A549 (cell line): ENCODE measurements around the gene RALA. TPM values are rescaled to one million over a fixed set of nuclear protein-coding genes. Genes with fewer than 3 reads are reported as not detected.

Experiments used
- ATAC-seq, 2 experiments: fragments of 200-7000 bp in 1 of 2; fragments of >200 bp in 1 of 2; cut with Nextera tagmentation in 1 of 2; cut with Tn5 transposase in 1 of 2; 3 replicates each; pipeline versions ENCODE4 v1.8.0 to v1.9.1; 2018 to 2020; ENCODE audit warnings: mild to moderate bottlenecking in 1 of 2, moderate library complexity in 1 of 2
- CTCF ChIA-PET: fragments of 300-600 bp; sonication (Branson Sonifier 250); formaldehyde crosslinking; extraction: SDS; loops from one replicate; lab custom pipeline; 2021; ENCODE audit warnings: antibody characterized with exemption, inconsistent platforms; lab: Yijun Ruan, JAX
- POLR2A ChIA-PET: fragments of 350-600 bp; formaldehyde crosslinking; extraction: SDS; loops from one replicate; lab custom pipeline; 2021; ENCODE audit warnings: antibody characterized with exemption, inconsistent platforms; lab: Yijun Ruan, JAX
- DNase-seq, 2 experiments: peaks; one replicate each; pipeline versions ENCODE4 v3.0.0 to v3.0.0-alpha.2; 2011 to 2016; ENCODE audit warnings: low read depth in 1 of 2, low spot score in 1 of 2
- FAIRE-seq: peaks from 2 replicates; lab custom pipeline; 2011; peaks lifted over from hg19 to GRCh38; lab: Jason Lieb, UNC
- H3K27ac ChIP-seq, 2 experiments: fragments of >200 bp; sonication (Bioruptor Twin); formaldehyde crosslinking; 3 replicates each; pipeline ENCODE4 v1.5.1; 2016 to 2017
- H3K4me1 ChIP-seq: fragments of >200 bp; sonication (Bioruptor Twin); formaldehyde crosslinking; 3 replicates; pipeline ENCODE4 v1.6.1; 2016
- H3K4me2 ChIP-seq: fragments of >200 bp; sonication (Bioruptor Twin); formaldehyde crosslinking; 3 replicates; pipeline ENCODE4 v1.6.1; 2016
- H3K4me3 ChIP-seq: fragments of >200 bp; sonication (Bioruptor Twin); formaldehyde crosslinking; 3 replicates; pipeline ENCODE4 v1.5.1; 2016
- H3K9me3 ChIP-seq: fragments of >200 bp; sonication (Bioruptor Twin); formaldehyde crosslinking; 3 replicates; pipeline ENCODE4 v1.6.1; 2016
- BCL3 ChIP-seq: fragments of >200 bp; sonication (Bioruptor Twin); formaldehyde crosslinking; IDR thresholded peaks from 3 replicates; pipeline ENCODE4 v1.6.1; 2016
- CHD2 ChIP-seq: fragments of 150-350 bp; IDR thresholded peaks from 2 replicates; pipeline ENCODE4 v1.6.1; 2014; ENCODE audit warnings: low read length; ENCODE audit not compliant: partially characterized antibody
- CHD4 ChIP-seq: fragments of 200-600 bp; sonication (generic); IDR thresholded peaks from 2 replicates; pipeline ENCODE4 v1.6.1; 2016; ENCODE audit warnings: antibody characterized with exemption, mild to moderate bottlenecking, borderline replicate concordance
- CTCF ChIP-seq: fragments of >200 bp; sonication (Bioruptor Twin); formaldehyde crosslinking; IDR thresholded peaks from 3 replicates; pipeline ENCODE4 v1.5.1; 2016
- EHMT2 ChIP-seq: fragments of 200-600 bp; sonication (generic); IDR thresholded peaks from 2 replicates; pipeline ENCODE4 v1.6.1; 2016; ENCODE audit warnings: antibody characterized with exemption, low read depth, mild to moderate bottlenecking, moderate library complexity
- ESRRA ChIP-seq: fragments of 150-350 bp; IDR thresholded peaks from 2 replicates; pipeline ENCODE4 v1.6.1; 2014; ENCODE audit warnings: mild to moderate bottlenecking, low read length, borderline replicate concordance
- FOXS1 ChIP-seq: fragments of 250-450 bp; sonication (Bioruptor Pico); IDR thresholded peaks from 2 replicates; pipeline ENCODE4 v1.5.0; 2020; ENCODE audit warnings: mild to moderate bottlenecking, moderate library complexity
- HDAC2 ChIP-seq: fragments of 200-600 bp; sonication (generic); IDR thresholded peaks from 2 replicates; pipeline ENCODE4 v1.6.1; 2016
- HMGXB4 ChIP-seq: fragments of 250-450 bp; sonication (Bioruptor Pico); IDR thresholded peaks from 2 replicates; pipeline ENCODE4 v1.5.0; 2021; ENCODE audit warnings: mild to moderate bottlenecking, moderate library complexity, borderline replicate concordance
- MAFK ChIP-seq: fragments of 450-650 bp; IDR thresholded peaks from 2 replicates; pipeline ENCODE4 v1.6.1; 2014; ENCODE audit not compliant: partially characterized antibody
- MAZ ChIP-seq: fragments of 150-350 bp; IDR thresholded peaks from 2 replicates; pipeline ENCODE4 v1.6.1; 2014; ENCODE audit warnings: antibody characterized with exemption, low read depth, low read length, borderline replicate concordance
- NFE2L2 ChIP-seq: fragments of 150-350 bp; conservative IDR thresholded peaks from 2 replicates; pipeline ENCODE4 v1.6.1; 2014; ENCODE audit warnings: low read length
- PHF8 ChIP-seq: fragments of 200-600 bp; sonication (generic); IDR thresholded peaks from 2 replicates; pipeline ENCODE4 v1.6.1; 2016; ENCODE audit warnings: low read depth, mild to moderate bottlenecking, antibody characterized with exemption, moderate library complexity, borderline replicate concordance
- RCOR1 ChIP-seq: fragments of 150-350 bp; IDR thresholded peaks from 2 replicates; pipeline ENCODE4 v1.6.1; 2014; ENCODE audit warnings: antibody characterized with exemption, low read length, low read depth
- SMC3 ChIP-seq: fragments of >200 bp; sonication (Bioruptor Twin); formaldehyde crosslinking; IDR thresholded peaks from 3 replicates; pipeline ENCODE4 v1.6.1; 2018; ENCODE audit warnings: inconsistent platforms
- WGBS: methylation state at CpG from one replicate; pipeline ENCODE4 v1.1.6; 2017; ENCODE audit errors: missing lambda C conversion rate; 5-methylcytosine and 5-hydroxymethylcytosine counted together
- polyA plus RNA-seq, 4 experiments: library from polyadenylated mRNA; depleted of rRNA in 3 of 4; stranded (reverse); fragments of >200 nt; fragmentation: RNase III in 1 of 4; extraction: RNeasy Plus Mini Kit Qiagen cat#74134 plus additional on column Dnase treatment in 1 of 4; gene quantifications; 2 replicates in 3 of 4; 3 replicates in 1 of 4; pipeline ENCODE4 v1.2.3, GENCODE V29; 2011 to 2017
- TF ChIP-seq, protein P1 (sequence below): IDR thresholded peaks from 2 replicates; pipeline ENCODE4 v1.6.1; 2012
- TF ChIP-seq, protein P2 (sequence below): fragments of 200-600 bp; sonication (generic); IDR thresholded peaks from 2 replicates; pipeline ENCODE4 v1.6.1; 2016; ENCODE audit warnings: antibody characterized with exemption, mild to moderate bottlenecking, moderate library complexity

The RALA gene
- polyA plus RNA-seq, 2 of the 4 experiments (the other 2 are of a cell fraction) = 30.1 to 43.7 TPM

DNA sequence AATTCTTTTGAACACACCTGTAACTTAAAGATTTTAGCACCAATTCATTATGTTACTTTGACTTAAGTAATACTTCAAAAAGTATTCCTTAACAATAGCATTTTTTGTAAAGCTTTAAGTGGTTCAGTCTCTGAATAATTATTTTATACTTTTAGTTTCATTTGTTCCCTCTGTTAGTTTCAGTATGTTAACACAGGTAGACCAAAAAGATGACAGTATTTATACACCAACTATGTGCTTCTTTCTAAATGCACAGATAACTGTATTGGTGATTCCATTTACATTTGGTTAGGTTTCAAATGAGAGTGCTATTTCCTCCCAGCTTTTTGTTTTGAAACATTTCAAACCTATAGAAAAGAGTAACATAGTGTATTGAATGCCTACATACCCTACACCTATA lies 14.0 kb downstream of the RALA start (continued):
- no peak for TF ChIP-seq CTCF
- TF ChIP-seq FOXS1 = no peak
- no peak for TF ChIP-seq HMGXB4 (CRISPR knock-in tag)

GRCh38 chr7:39637963-39638485 lies 14.7 kb downstream of the RALA start:
- Histone ChIP-seq H3K4me2 (no peak overlapping the region), H3K4me1 (no peaks in the 10 kb centered on the region; the same call in 2 of the 3 replicates), H3K9me3 (no peaks in the 10 kb centered on the region), H3K27ac (no peak overlapping the region), H3K4me3 (no peak overlapping the region)
- DNase-seq (no peak), FAIRE-seq (no peak), ATAC-seq (no peak)
- WGBS = 92% methylated on average over 1 of the region's 1 CpG
- ChIA-PET CTCF (interaction anchor here (1.3 kb wide), 1 partner anchor 58 kb away, joined by 4 read pairs; no protein-coding TSS in a partner anchor), POLR2A (no interaction called here)
- TF ChIP-seq MAFK (peak; percentile 51), BCL3 (no peak)

- no peak overlapping the region for H3K4me2 ChIP-seq
- no peaks in the 10 kb centered on the region for H3K4me1 ChIP-seq
- TF ChIP-seq HMGXB4 (CRISPR knock-in tag) = no peak
- TF ChIP-seq, protein P1, sequence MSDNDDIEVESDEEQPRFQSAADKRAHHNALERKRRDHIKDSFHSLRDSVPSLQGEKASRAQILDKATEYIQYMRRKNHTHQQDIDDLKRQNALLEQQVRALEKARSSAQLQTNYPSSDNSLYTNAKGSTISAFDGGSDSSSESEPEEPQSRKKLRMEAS = no peak
- no peak for TF ChIP-seq FOXS1
- no peak for TF ChIP-seq MAFK
- no peak for TF ChIP-seq PHF8
- no peak for TF ChIP-seq HDAC2
- TF ChIP-seq SMC3 = no peak
- TF ChIP-seq MAZ = no peak
- TF ChIP-seq ESRRA = no peak
- TF ChIP-seq EHMT2 = no peak
- TF ChIP-seq, protein P2, sequence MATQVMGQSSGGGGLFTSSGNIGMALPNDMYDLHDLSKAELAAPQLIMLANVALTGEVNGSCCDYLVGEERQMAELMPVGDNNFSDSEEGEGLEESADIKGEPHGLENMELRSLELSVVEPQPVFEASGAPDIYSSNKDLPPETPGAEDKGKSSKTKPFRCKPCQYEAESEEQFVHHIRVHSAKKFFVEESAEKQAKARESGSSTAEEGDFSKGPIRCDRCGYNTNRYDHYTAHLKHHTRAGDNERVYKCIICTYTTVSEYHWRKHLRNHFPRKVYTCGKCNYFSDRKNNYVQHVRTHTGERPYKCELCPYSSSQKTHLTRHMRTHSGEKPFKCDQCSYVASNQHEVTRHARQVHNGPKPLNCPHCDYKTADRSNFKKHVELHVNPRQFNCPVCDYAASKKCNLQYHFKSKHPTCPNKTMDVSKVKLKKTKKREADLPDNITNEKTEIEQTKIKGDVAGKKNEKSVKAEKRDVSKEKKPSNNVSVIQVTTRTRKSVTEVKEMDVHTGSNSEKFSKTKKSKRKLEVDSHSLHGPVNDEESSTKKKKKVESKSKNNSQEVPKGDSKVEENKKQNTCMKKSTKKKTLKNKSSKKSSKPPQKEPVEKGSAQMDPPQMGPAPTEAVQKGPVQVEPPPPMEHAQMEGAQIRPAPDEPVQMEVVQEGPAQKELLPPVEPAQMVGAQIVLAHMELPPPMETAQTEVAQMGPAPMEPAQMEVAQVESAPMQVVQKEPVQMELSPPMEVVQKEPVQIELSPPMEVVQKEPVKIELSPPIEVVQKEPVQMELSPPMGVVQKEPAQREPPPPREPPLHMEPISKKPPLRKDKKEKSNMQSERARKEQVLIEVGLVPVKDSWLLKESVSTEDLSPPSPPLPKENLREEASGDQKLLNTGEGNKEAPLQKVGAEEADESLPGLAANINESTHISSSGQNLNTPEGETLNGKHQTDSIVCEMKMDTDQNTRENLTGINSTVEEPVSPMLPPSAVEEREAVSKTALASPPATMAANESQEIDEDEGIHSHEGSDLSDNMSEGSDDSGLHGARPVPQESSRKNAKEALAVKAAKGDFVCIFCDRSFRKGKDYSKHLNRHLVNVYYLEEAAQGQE = no peak
- no peak for TF ChIP-seq CHD4
- no peak for TF ChIP-seq CHD2
- TF ChIP-seq NFE2L2 = no peak
- TF ChIP-seq RCOR1 = no peak
- H3K4me3 ChIP-seq = no peak overlapping the region
- ATAC-seq (no peak), FAIRE-seq (no peak), DNase-seq (no peak)
- ChIA-PET POLR2A (no interaction called here), CTCF (interaction anchor here (1.3 kb wide), 1 partner anchor 62 kb away, joined by 3 read pairs; no protein-coding TSS in a partner anchor)
- no peak overlapping the region for H3K27ac ChIP-seq
- no peaks in the 10 kb centered on the region for H3K9me3 ChIP-seq
Measured at GRCh38 chr7:39642896-39643295, 19.5 kb downstream of the RALA start.
